Astrocyte of the cerebellum (primary cell): Measurements from ENCODE around the gene RASL10A.
"Not testable (repeated sequence)": the region's sequence is repeated elsewhere in the genome, so short reads cannot be mapped to it uniquely, and the experiment has no call there.

Experiments
- DNase-seq: peaks from one replicate; pipeline ENCODE4 v3.0.0-alpha.2; 2011; ENCODE audit warnings: low read depth
- H3K4me3 ChIP-seq: 2 replicates; pipeline ENCODE4 v1.5.1; 2011; ENCODE audit warnings: mild to moderate bottlenecking, low read depth, low read length, moderate library complexity
- CTCF ChIP-seq: IDR thresholded peaks from 2 replicates; pipeline ENCODE4 v1.5.1; 2012; ENCODE audit warnings: low read length, low read depth, moderate library complexity, mild to moderate bottlenecking; ENCODE audit errors: missing control alignments
- in situ Hi-C: cut with HindIII; loops from 2 replicates; pipeline ENCODE4 v1.10.0; 2017; ENCODE audit warnings: low sequenced_read_pairs

Gene RASL10A

GRCh38 chr22:29315286-29316140, at the start of gene RASL10A:
Gene RASL10A, minus strand, starts transcription at chr22:29315697. Its CDS starts 451 bp downstream, at chr22:29315246.
- no peak for TF ChIP-seq CTCF
- in situ Hi-C loops = no loop called here
- peak within 1 kb of the TSS; percentile 5 for H3K4me3 ChIP-seq
- DNase-seq = no peak

- TF ChIP-seq CTCF = peak; percentile 82
- in situ Hi-C loops = no loop called here
- peak; percentile 45 for DNase-seq
- no peak overlapping the region for H3K4me3 ChIP-seq
These were observed 44.0 kb upstream of the RASL10A start for GRCh38 chr22:29359469-29359868.

GRCh38 chr22:29357193-29357890, 41.8 kb upstream of the RASL10A start:
- H3K4me3 ChIP-seq, DNase-seq, in situ Hi-C loops: not testable (repeated sequence)

- no peak for TF ChIP-seq CTCF
- no peak for DNase-seq
- H3K4me3 ChIP-seq = no peak overlapping the region
- in situ Hi-C loops = no loop called here
These were observed 38.4 kb upstream of the RASL10A start for GRCh38 chr22:29353860-29354259.

GRCh38 chr22:29353286-29353685, 37.8 kb upstream of the RASL10A start:
- DNase-seq = no peak
- in situ Hi-C loops = no loop called here
- TF ChIP-seq CTCF = no peak
- no peak overlapping the region for H3K4me3 ChIP-seq

- in situ Hi-C loops = no loop called here
- TF ChIP-seq CTCF = no peak
- no peak for DNase-seq
- H3K4me3 ChIP-seq = no peak overlapping the region
These were observed 37.3 kb upstream of the RASL10A start for GRCh38 chr22:29352778-29353177.

- DNase-seq = no peak
- no peak for TF ChIP-seq CTCF
- in situ Hi-C loops = no loop called here
- H3K4me3 ChIP-seq = no peak overlapping the region
These were observed 36.4 kb upstream of the RASL10A start for GRCh38 chr22:29351891-29352290.
